Measurements from ENCODE around the gene SOCS1.

Gene SOCS1

GRCh38 chr16:11245222-11245737 lies 10.7 kb downstream of the SOCS1 start:
- no peak for DNase-seq (ENCODE audit: low read depth)

- no peak for DNase-seq (ENCODE audit: low read depth)
These were observed 13.3 kb downstream of the SOCS1 start for GRCh38 chr16:11242658-11243057.

DNA sequence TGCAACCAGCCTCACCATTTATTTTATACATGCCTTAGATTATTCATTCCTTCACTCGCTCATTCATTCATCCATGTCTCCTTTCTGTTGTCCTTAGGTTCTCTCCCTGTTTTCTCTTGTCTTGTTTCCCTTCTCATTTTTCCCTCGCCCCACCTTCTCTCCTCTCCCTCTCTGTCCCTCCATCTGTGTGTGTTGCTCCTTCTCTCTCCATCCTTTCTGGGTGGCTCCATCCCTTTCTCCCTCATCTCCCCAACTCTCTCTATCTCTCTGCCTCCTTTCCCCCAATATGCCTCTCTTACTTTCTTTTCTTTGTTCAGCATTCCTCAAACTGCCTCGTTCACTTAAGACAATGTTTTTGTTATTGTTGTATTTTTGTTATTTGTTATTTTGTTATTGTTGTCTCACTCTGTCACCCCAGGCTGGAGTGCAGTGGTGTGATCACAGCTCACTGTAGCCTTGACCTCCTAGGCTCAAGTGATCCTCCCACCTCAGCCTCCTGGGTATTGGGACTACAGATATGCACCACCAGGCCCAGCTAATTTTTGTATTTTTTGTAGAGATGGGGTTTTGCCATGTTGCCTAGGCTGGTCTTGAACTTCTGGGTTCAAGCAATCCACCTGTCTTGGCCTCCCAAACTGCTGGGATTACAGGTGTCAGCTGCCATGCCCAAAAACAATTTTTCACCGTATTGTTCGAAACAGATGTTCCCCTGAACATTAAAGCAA lies 14.4 kb downstream of the SOCS1 start:
- DNase-seq (ENCODE audit: low read depth): no peak

DNA sequence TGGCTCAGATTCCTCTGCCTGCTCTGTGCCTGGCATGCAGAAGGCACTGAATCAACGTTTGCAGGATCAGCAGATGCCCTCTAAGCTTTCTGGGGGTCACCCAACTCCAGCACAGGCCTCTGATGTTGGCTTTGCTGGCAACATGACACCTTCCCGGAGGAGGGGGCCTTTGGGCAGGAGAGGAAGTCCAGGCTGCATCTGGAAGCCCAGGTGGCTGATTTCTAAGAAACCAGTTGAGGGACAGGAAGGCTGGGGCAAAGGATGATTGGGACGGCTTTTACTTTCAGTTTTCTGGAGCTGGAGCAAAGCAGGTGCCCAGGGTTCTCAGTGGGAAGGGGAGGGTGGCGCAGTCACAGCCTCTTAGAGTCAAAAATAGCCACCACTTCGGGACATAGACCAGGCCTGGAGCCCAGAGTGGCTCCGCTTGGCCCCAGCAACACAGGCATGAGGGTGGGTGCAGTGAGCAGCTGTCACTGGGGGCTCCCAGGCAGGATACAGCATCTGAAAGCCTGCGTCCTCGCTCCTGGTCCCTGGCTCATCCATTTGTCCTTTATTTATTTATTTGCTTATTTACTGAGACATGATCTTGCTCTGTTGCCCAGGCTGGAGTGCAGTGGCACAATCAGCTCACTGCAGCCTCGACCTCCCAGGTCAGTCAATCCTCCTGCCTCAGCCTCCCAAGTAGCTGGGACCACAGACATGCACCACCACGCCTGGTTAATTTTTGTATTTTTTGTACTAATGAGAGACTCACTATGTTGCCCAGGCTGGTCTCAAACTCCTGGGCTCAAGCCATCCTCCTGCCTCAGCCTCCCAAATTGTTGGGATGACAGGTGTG lies 15.1 kb downstream of the SOCS1 start:
- no peak for DNase-seq (ENCODE audit: low read depth)

- no peak for DNase-seq (ENCODE audit: low read depth)
These were observed 16.1 kb downstream of the SOCS1 start for GRCh38 chr16:11239644-11240632.

GRCh38 chr16:11238272-11239202 lies 17.5 kb downstream of the SOCS1 start:
- DNase-seq (ENCODE audit: low read depth): no peak

DNA sequence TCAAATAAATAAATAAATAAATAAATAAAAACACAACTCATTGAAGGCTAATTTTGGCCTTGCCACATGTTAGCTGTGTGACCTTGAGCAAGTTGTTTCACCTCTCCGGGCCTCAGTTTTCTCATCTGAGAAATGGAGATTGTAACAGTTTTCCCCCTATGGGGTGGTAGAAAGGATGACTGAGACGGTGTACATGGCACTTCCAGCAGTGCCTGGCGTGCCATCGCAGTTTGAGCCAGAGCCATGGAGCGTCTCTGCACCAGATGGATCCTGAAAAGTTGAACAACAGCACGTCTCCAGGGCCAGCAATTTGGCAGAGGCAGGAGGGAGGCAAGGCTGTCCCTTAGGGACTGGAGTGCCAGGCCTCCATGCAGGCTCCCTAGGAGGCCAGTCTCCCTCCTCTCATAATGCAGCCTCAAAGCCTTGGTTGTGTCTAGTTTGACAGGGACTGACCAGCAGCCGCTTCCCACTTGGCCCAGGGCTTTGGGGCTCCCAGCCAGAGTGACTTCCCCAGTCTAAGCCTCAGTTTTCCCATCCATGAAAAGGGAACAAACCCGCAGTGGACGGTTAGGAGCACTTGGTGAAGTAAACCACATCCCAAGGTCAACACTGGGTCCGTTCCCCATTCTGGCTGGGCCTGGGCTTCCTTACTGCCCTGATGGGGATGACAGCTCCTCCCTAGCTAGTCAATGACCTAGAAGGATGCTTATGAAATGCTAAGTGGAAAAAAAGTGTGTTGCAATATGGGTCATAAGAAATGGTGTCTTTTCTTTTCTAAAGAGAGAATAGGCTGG lies 19.3 kb downstream of the SOCS1 start:
- no peak for DNase-seq (ENCODE audit: low read depth)

DNA sequence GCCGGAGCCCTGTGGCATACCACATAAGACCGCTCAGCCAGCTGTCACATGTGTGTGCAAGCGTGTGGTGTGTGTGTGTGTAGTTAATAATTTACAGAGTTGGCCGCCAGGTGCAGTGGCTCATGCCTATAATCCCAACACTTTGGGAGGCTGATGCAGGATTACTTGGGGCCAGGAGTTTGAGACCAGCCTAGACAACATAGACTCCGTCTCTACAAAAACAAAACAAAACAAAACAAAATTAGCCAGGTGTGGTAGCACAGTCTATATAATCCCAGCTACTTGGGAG lies 20.4 kb downstream of the SOCS1 start:
- DNase-seq (ENCODE audit: low read depth): no peak

DNA sequence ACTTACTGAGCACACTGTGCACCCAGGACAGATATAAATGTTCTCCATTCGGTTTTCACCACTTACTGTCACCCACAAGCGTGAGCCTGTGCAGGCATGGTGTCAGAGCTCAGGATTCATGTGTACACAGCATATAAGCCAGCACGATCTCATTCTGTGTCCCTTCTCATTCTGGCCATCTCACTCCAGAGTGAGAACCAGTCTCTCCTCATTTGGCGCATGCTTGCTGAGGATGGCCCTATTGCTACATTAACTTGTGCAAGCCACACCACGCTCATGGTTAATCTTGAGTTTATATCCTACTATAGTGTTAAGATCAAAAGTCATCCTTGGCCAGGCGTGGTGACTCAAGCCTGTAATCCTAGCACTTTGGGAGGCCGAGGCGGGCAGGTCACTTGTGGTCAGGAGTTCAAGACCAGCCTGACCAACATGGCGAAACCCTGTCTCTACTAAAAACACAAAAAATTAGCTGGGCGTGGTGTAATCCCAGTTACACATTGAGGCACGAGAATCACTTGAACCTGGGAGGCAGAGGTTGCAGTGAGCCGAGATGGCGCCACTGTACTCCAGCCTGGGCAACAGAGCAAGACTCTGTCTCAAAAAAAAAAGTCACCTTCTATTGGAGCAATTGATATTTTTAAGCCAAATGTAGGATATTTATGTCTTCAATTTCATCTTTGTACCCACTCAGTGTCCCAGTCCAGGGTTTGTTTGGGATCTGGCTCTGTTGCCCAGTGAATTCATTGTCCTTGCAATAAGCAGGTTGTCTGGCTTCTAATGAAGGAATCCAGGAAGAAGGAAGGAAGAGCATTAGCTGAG lies 20.9 kb downstream of the SOCS1 start:
- DNase-seq (ENCODE audit: low read depth): no peak

GRCh38 chr16:11233727-11234376 lies 22.2 kb downstream of the SOCS1 start:
- DNase-seq (ENCODE audit: low read depth): peak; percentile 61

GRCh38 chr16:11232852-11233726 lies 22.9 kb downstream of the SOCS1 start:
- DNase-seq (ENCODE audit: low read depth): peak; percentile 83

DNA sequence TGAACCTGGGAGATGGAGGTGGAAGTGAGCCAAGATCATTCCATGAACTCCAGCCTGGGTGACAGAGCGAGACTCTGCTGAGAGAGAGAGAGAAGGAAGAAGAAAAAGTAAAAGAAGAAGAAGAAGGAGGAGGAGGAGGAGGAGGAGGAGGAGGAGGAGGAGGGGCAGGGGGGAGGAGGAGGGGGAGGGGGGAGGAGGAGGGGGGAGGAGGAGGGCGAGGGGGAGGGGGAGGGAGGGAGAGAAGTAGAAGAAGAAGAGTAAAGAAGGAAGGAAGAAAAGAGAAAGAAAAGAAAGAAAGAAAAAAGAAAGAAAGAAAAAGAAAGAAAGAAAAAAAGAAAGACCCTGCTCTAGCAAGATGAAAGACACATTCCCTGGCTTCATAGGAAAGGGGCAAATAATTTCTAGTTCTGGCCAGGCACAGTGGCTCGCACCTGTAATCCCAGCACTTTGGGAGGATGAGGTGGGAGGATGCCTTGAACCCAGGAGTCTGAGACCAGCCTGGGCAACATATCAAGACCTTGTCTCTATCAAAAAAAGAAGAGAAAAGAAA lies 23.6 kb downstream of the SOCS1 start:
- DNase-seq (ENCODE audit: low read depth): no peak

GRCh38 chr16:11231367-11231970 lies 24.5 kb downstream of the SOCS1 start:
- no peak for DNase-seq (ENCODE audit: low read depth)

- DNase-seq (ENCODE audit: low read depth): no peak
These were observed 26.1 kb downstream of the SOCS1 start for GRCh38 chr16:11229906-11230305.

GRCh38 chr16:11229432-11229831 lies 26.6 kb downstream of the SOCS1 start:
- DNase-seq (ENCODE audit: low read depth): no peak

DNA sequence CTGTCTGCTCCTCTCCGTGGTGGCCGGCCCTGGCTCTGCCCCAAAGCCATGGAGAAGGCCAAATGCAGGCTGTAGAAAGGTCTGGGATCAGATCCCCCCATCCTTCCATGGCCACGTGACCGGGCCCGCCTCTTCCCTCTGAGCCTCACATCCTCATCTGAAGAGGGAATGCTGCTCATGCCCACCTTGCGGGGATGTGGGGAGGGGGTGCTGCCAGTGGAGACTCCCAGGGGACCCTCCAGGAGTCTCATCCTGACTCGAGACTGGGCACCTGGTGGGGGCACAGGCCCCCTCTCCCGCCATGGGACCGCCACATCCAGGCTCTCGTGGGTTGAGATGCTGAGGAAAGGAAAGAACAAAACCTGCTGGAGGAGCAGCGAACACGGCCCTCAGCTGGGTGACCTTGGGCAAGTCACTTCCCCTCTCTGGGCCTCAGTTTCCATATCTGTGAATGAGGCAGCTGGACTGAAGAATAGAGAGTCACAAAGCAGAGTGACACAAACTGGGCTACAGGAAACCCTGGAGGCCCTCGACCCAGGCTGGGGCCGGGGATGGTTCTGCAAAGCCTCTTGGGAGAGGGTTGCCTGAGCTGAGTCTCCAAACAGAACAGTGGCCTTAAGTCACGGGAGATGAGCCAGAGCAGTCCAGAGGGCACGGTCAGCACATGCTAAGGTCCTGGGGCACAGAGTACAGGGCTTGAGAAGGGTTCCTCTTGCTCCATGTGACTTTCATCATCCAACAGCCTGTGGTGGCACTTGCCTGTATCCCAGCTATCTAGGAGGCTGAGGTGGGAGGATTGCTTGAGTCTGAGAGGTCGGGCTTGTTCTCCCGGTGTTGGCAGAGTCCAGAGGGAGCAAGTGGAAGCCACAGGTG lies 30.1 kb downstream of the SOCS1 start:
- DNase-seq (ENCODE audit: low read depth): no peak
